Endothelial cell (in vitro differentiated cells): ENCODE data around the gene PLCH2. TPM values are rescaled to one million over a fixed set of nuclear protein-coding genes. Genes with fewer than 3 reads are reported as not detected.

Experiments used
- DNase-seq: peaks from one replicate; pipeline ENCODE4 v3.0.0; 2021; ENCODE audit warnings: low spot score
- H3K27ac Mint-ChIP-seq: one replicate; pipeline ENCODE4 v1.8.0; 2021; ENCODE audit warnings: mixed read lengths, inconsistent platforms; ENCODE audit not compliant: unreplicated experiment
- H3K27me3 Mint-ChIP-seq: one replicate; pipeline ENCODE4 v1.8.0; 2021; ENCODE audit warnings: mild to moderate bottlenecking, moderate library complexity, mixed read lengths, inconsistent platforms; ENCODE audit not compliant: unreplicated experiment
- H3K36me3 Mint-ChIP-seq: one replicate; pipeline ENCODE4 v1.8.0; 2021; ENCODE audit warnings: mild to moderate bottlenecking, low read depth, mixed read lengths, inconsistent platforms; ENCODE audit not compliant: unreplicated experiment
- H3K4me1 Mint-ChIP-seq: one replicate; pipeline ENCODE4 v1.8.0; 2021; ENCODE audit warnings: mild to moderate bottlenecking, mixed read lengths, inconsistent platforms; ENCODE audit not compliant: unreplicated experiment
- H3K4me3 Mint-ChIP-seq: one replicate; pipeline ENCODE4 v1.8.0; 2021; ENCODE audit warnings: mild to moderate bottlenecking, mixed read lengths, inconsistent platforms; ENCODE audit not compliant: unreplicated experiment
- H3K9me3 Mint-ChIP-seq: one replicate; pipeline ENCODE4 v1.8.0; 2021; ENCODE audit warnings: mixed read lengths, inconsistent platforms; ENCODE audit not compliant: unreplicated experiment
- CTCF ChIP-seq: fragments of 200-600 bp; sonication (generic); IDR thresholded peaks from one replicate; pipeline ENCODE4 v1.5.0; 2021; ENCODE audit warnings: antibody characterized with exemption; ENCODE audit not compliant: unreplicated experiment
- total RNA-seq: library from RNA; stranded (reverse); fragmentation: NEBNext Ultra II Directional; extraction: Animal tissue kit (Norgen Biotek cat#: 25700); gene quantifications from one replicate; pipeline ENCODE4 v1.2.1, GENCODE V29; 2021; ENCODE audit not compliant: unreplicated experiment

Gene PLCH2
- total RNA-seq, 1 donor from 2014 or later = not detected

GRCh38 chr1:2540816-2541492, 64.9 kb downstream of the PLCH2 start:
- Mint-ChIP-seq H3K36me3 (no peaks in the 10 kb centered on the region), H3K27ac (no peak overlapping the region), H3K4me1 (no peaks in the 10 kb centered on the region), H3K4me3 (no peak overlapping the region), H3K27me3 (peaks cover 7% of the 10 kb centered on the region), H3K9me3 (no peaks in the 10 kb centered on the region)
- no peak for TF ChIP-seq CTCF
- no peak for DNase-seq

- DNase-seq = no peak
- no peak overlapping the region for H3K27ac Mint-ChIP-seq
- TF ChIP-seq CTCF = no peak
- no peak overlapping the region for H3K4me3 Mint-ChIP-seq
- no peaks in the 10 kb centered on the region for H3K36me3 Mint-ChIP-seq
- H3K27me3 Mint-ChIP-seq = peaks cover 4% of the 10 kb centered on the region
- no peaks in the 10 kb centered on the region for H3K9me3 Mint-ChIP-seq
- H3K4me1 Mint-ChIP-seq = no peaks in the 10 kb centered on the region
Observed at GRCh38 chr1:2541619-2542245, 65.6 kb downstream of the PLCH2 start.

- no peaks in the 10 kb centered on the region for H3K9me3 Mint-ChIP-seq
- no peak for TF ChIP-seq CTCF
- H3K4me1 Mint-ChIP-seq = no peaks in the 10 kb centered on the region
- H3K27me3 Mint-ChIP-seq = peaks cover 2% of the 10 kb centered on the region
- no peak for DNase-seq
- no peaks in the 10 kb centered on the region for H3K36me3 Mint-ChIP-seq
- no peak overlapping the region for H3K4me3 Mint-ChIP-seq
- no peak overlapping the region for H3K27ac Mint-ChIP-seq
Observed at GRCh38 chr1:2542246-2542915, 66.3 kb downstream of the PLCH2 start.

- DNase-seq = no peak
- H3K27me3 Mint-ChIP-seq = peaks cover 2% of the 10 kb centered on the region
- no peaks in the 10 kb centered on the region for H3K9me3 Mint-ChIP-seq
- no peaks in the 10 kb centered on the region for H3K36me3 Mint-ChIP-seq
- no peak overlapping the region for H3K27ac Mint-ChIP-seq
- no peak for TF ChIP-seq CTCF
- no peak overlapping the region for H3K4me3 Mint-ChIP-seq
- no peaks in the 10 kb centered on the region for H3K4me1 Mint-ChIP-seq
Observed at GRCh38 chr1:2543543-2544092, 67.5 kb downstream of the PLCH2 start.
